ENCODE measurements around the gene AQP12A.

The AQP12A gene

DNA sequence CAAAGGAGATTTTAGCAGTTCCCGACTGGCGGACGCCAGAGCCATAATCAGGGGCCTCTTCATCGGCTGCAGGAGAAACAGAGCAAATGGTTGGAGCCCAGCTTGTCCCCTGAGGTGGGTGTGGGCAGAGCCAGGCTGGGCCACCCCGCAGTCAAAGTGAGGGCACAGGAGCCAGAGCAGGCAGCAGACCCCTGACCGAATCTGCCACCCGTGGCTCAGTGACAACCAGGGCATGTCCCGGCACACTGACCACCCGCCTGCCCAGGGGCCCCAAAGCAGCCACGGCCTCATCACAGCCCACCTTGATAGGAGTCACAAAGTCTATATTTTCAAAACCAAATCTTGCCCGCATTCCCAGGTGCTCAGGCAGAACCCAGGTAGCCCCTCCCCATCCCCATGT is 55.6 kb downstream of the AQP12A start:
- no peak for DNase-seq

All from GOT3 (cell line).